HL-60 (cell line): ENCODE data around the gene GTF2H3.

Experiments
- DNase-seq, 2 experiments: peaks; one replicate each; pipeline ENCODE4 v3.0.0-alpha.2; 2010 to 2020; ENCODE audit warnings: low read depth in 1 of 2, low spot score in 1 of 2
- H3K27ac ChIP-seq: fragments of 250-450 bp; sonication (Bioruptor Pico); replicated peaks from 2 replicates; pipeline ENCODE4 v1.5.1; 2020; ENCODE audit warnings: mild to moderate bottlenecking, moderate library complexity
- H3K27me3 ChIP-seq: fragments of 250-450 bp; sonication (Bioruptor Pico); 2 replicates; pipeline ENCODE4 v1.5.1; 2021; ENCODE audit warnings: mild to moderate bottlenecking, moderate library complexity; ENCODE audit not compliant: insufficient read depth, poor library complexity, severe bottlenecking
- H3K4me3 ChIP-seq: replicated peaks from 2 replicates; pipeline ENCODE4 v1.5.1; 2011; ENCODE audit warnings: mild to moderate bottlenecking, control low read depth, low read length; ENCODE audit not compliant: insufficient read depth
- GABPA ChIP-seq: IDR thresholded peaks from 2 replicates; pipeline ENCODE4 v1.6.1; 2012; ENCODE audit warnings: low read depth
- POLR2AphosphoS5 ChIP-seq: IDR thresholded peaks from 2 replicates; pipeline ENCODE4 v1.6.1; 2012; ENCODE audit warnings: low read depth
- SPI1 ChIP-seq: IDR thresholded peaks from 2 replicates; pipeline ENCODE4 v1.6.1; 2012; ENCODE audit warnings: low read depth, mild to moderate bottlenecking, borderline replicate concordance
- TF ChIP-seq, protein P1 (sequence below): IDR thresholded peaks from one replicate; pipeline ENCODE4 v1.5.1; 2011; ENCODE audit warnings: low read length, control low read depth, inconsistent platforms; ENCODE audit not compliant: insufficient read depth
- TF ChIP-seq, protein P2 (sequence below): IDR thresholded peaks from 2 replicates; pipeline ENCODE4 v1.6.1; 2012; ENCODE audit warnings: low read depth; ENCODE audit not compliant: insufficient replicate concordance

Gene GTF2H3

DNA sequence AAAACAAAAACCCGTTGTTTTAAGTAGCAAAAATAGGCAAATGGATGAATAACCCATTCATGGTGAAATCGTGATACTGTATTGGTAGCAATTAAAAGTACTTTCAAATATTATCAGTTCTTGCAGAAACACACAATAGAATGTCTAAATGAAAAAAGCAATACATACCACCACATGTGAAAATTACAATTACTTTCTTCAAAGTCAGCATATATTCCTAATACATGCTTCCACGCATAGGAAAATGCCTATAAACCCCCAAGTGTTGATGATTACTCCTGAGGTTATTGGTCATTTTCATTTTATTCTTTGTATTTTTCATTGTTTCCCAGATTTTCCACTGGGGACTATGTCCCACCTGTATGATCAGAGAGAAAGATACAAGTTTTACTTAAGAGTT, 16.5 kb upstream of the GTF2H3 start:
- Histone ChIP-seq H3K27me3 (no peaks in the 10 kb centered on the region), H3K27ac (no peak overlapping the region), H3K4me3 (no peak overlapping the region)
- TF ChIP-seq, protein P1, sequence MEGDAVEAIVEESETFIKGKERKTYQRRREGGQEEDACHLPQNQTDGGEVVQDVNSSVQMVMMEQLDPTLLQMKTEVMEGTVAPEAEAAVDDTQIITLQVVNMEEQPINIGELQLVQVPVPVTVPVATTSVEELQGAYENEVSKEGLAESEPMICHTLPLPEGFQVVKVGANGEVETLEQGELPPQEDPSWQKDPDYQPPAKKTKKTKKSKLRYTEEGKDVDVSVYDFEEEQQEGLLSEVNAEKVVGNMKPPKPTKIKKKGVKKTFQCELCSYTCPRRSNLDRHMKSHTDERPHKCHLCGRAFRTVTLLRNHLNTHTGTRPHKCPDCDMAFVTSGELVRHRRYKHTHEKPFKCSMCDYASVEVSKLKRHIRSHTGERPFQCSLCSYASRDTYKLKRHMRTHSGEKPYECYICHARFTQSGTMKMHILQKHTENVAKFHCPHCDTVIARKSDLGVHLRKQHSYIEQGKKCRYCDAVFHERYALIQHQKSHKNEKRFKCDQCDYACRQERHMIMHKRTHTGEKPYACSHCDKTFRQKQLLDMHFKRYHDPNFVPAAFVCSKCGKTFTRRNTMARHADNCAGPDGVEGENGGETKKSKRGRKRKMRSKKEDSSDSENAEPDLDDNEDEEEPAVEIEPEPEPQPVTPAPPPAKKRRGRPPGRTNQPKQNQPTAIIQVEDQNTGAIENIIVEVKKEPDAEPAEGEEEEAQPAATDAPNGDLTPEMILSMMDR: no peak
- TF ChIP-seq GABPA (no peak), POLR2AphosphoS5 (no peak), SPI1 (no peak)
- TF ChIP-seq, protein P2, sequence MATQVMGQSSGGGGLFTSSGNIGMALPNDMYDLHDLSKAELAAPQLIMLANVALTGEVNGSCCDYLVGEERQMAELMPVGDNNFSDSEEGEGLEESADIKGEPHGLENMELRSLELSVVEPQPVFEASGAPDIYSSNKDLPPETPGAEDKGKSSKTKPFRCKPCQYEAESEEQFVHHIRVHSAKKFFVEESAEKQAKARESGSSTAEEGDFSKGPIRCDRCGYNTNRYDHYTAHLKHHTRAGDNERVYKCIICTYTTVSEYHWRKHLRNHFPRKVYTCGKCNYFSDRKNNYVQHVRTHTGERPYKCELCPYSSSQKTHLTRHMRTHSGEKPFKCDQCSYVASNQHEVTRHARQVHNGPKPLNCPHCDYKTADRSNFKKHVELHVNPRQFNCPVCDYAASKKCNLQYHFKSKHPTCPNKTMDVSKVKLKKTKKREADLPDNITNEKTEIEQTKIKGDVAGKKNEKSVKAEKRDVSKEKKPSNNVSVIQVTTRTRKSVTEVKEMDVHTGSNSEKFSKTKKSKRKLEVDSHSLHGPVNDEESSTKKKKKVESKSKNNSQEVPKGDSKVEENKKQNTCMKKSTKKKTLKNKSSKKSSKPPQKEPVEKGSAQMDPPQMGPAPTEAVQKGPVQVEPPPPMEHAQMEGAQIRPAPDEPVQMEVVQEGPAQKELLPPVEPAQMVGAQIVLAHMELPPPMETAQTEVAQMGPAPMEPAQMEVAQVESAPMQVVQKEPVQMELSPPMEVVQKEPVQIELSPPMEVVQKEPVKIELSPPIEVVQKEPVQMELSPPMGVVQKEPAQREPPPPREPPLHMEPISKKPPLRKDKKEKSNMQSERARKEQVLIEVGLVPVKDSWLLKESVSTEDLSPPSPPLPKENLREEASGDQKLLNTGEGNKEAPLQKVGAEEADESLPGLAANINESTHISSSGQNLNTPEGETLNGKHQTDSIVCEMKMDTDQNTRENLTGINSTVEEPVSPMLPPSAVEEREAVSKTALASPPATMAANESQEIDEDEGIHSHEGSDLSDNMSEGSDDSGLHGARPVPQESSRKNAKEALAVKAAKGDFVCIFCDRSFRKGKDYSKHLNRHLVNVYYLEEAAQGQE: no peak
- no peak for DNase-seq

DNA sequence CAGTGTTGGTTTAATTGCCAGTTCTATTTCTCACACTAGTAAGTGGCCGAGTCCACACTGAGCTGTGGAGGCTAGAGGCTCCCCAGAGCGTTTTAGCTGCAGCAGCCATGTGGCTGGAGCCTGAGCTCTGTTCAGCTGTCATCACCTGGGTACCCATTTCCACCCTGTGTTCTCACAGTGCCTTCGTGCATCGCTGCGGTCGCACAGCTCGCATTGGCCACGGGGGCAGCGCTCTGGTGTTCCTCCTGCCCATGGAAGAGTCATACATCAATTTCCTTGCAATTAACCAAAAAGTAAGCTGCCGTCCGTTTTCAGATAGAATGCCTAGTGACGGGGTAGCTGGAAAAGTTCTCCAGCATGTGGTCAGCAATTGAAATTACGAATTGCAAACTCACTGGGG, 16.0 kb upstream of the GTF2H3 start:
- Histone ChIP-seq H3K27ac (no peak overlapping the region), H3K27me3 (no peaks in the 10 kb centered on the region), H3K4me3 (no peak overlapping the region)
- DNase-seq: no peak
- no peak for TF ChIP-seq SPI1
- TF ChIP-seq, protein P2: no peak
- TF ChIP-seq POLR2AphosphoS5: no peak; the same call in 1 of the 2 replicates
- no peak for TF ChIP-seq GABPA
- TF ChIP-seq, protein P1: no peak

DNA sequence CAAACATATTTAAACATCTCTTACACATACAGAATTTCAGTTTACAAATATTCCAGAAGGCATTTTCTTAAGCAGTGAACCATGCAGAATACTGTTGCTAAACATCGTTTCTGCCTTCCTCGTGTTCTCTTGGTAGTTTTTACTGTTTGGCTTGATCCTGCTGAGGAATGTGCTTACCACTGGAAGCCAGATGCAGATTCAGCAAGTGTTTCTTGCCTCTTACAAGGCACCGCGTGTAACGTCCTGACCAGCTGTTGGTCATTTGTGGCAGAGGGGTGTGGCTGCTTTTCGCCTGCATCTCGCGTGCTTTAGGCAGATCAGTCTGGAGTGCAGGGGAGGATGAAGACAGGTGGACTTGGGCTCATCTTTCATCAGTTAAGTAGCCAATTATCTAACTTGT, 12.5 kb upstream of the GTF2H3 start:
- Histone ChIP-seq H3K4me3 (no peak overlapping the region), H3K27ac (no peak overlapping the region), H3K27me3 (no peaks in the 10 kb centered on the region)
- no peak for DNase-seq
- TF ChIP-seq, protein P1: no peak
- TF ChIP-seq SPI1 (no peak), GABPA (no peak), POLR2AphosphoS5 (no peak)
- TF ChIP-seq, protein P2: no peak
